Medulla oblongata (tissue), 1 donor: ENCODE data around the gene DVL1.
"Not testable (repeated sequence)": the region's sequence is repeated elsewhere in the genome, so short reads cannot be mapped to it uniquely, and the experiment has no call there.

Source experiments
- DNase-seq: peaks from one replicate; pipeline ENCODE4 v3.0.0-alpha.2; 2015; ENCODE audit errors: extremely low spot score

Gene DVL1

DNA sequence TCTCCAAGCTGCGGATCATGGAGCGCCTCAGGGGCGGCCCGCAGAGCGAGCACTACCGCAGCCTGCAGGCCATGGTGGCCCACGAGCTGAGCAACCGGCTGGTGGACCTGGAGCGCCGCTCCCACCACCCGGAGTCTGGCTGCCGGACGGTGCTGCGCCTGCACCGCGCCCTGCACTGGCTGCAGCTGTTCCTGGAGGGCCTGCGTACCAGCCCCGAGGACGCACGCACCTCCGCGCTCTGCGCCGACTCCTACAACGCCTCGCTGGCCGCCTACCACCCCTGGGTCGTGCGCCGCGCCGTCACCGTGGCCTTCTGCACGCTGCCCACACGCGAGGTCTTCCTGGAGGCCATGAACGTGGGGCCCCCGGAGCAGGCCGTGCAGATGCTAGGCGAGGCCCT, 21.9 kb downstream of the DVL1 start:
- DNase-seq = no peak

DNA sequence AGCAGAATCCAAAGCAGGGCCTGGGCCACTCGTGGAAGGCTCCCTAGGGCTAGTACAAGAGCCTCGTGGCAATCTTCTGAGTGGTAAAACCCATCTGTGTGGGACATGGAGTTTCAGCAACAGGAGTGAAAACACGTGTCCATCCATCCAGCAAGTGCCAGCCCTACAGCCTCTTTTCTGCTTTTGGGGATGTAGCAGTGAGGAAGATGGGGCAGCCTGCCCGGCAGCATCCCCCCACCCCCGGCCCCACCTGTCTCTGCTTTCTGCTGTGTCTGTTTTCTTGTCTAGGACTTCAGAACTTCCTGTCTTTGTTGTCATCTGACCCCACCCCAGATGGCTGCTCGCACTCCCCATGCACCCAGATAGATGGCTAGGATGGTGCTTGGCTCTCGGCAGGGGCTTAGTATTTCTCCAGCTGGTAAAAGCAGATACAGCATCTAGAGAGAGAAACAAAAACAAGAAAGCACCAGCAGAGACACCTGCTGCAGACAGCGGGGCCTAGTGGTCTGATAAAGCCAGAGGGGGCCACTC, 23.1 kb downstream of the DVL1 start:
- no peak for DNase-seq

DNA sequence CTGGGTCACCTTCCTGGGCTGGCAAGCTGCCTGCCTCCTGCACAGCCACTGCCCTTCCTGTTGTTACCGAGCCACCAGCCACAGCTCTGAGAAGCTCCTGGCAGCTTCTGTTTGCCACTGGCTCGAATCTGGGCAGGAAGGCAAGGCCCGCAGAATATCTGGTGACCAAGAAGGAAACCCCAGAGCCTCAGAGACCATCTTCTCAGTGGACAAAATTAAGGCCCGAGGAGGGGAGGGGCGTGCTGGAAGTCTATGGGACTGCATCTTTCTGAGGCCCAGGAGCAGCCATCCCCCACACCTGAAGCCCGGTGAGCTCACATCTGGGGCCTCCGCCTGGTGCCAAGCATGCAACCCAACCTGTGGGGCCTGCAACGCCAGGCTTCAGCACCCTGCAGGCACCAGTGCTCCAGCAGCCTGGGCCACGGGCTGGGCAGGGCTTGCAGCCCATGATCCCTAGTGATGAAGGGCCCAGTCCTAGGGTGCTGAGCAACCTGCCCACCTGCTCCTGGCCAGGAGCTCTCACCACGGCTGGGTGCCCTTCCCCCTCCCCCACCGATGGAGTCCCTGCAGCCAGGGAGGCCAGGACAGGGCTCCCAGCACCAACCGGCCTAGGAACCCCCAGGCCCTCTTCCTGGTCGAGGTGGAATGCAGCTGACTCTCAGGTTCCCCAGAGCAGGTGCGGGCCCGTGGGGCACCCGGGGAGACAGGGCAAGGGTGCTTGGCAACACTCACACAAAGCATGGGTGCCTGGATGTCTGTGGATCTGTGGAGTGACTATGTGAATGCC, 23.7 kb downstream of the DVL1 start:
- no peak for DNase-seq

- DNase-seq = peak; percentile 92
Observed at GRCh38 chr1:1324524-1325287, 24.5 kb downstream of the DVL1 start, which contains the start of the genes CPTP and INTS11. Gene CPTP (plus strand): TSS chr1:1324802. CDS start chr1:1326911, 2,109 bp downstream. Gene INTS11 (minus strand): TSS chr1:1324660. CDS start chr1:1324608, 52 bp downstream.

GRCh38 chr1:1324084-1324523, 25.1 kb downstream of the DVL1 start:
- DNase-seq = no peak

- DNase-seq = no peak
Observed at GRCh38 chr1:1322952-1323351, 26.3 kb downstream of the DVL1 start.

GRCh38 chr1:1322418-1322817, 26.8 kb downstream of the DVL1 start:
- no peak for DNase-seq

DNA sequence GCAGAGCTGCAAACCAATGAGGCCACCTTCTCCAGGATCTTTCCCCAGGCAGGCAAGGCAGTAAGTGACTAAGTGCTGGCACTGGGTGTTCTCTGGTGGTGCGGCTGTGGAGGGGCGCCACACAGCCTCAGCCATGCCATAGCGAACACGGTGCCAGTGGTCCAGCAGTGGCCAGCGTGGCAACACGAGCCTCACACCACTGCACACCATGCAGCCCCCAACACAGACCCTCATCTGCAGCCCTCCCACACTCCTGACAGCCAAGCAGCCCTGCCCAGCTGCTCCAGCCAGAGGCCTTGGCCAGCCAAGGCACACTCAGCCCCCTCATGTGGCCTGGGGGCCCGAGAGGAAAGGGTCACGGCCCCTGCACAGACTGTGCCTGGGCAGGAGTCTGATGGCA, 27.7 kb downstream of the DVL1 start:
- DNase-seq = no peak

GRCh38 chr1:1320666-1321448, 28.4 kb downstream of the DVL1 start:
- no peak for DNase-seq

GRCh38 chr1:1319646-1319941, 29.6 kb downstream of the DVL1 start:
- no peak for DNase-seq

GRCh38 chr1:1318777-1319645, 30.2 kb downstream of the DVL1 start:
- DNase-seq = no peak

GRCh38 chr1:1318131-1318652, 31.0 kb downstream of the DVL1 start:
- peak; percentile 43 for DNase-seq

GRCh38 chr1:1317420-1317819, 31.8 kb downstream of the DVL1 start:
- DNase-seq = no peak

DNA sequence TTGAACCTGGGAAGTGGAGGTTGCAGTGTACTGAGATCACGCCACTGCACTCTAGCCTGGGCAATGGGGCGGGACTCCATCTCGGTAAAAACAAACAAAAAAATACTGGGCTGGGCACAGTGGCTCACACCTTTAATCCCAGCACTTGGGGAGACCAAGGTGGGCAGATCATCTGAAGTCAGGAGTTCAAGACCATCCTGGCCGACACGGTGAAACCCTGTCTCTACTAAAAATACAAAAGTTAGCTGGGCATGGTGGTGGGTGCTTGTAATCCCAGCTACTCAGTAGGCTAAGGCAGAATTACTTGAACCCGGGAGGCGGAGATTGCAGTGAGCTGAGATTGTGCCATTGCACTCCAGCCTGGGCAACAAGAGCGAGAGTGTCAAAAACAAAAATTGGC, 33.0 kb downstream of the DVL1 start:
- not testable (repeated sequence) for DNase-seq

GRCh38 chr1:1315435-1315954, 33.7 kb downstream of the DVL1 start:
- DNase-seq = no peak

GRCh38 chr1:1314678-1315335, 34.4 kb downstream of the DVL1 start:
- no peak for DNase-seq

DNA sequence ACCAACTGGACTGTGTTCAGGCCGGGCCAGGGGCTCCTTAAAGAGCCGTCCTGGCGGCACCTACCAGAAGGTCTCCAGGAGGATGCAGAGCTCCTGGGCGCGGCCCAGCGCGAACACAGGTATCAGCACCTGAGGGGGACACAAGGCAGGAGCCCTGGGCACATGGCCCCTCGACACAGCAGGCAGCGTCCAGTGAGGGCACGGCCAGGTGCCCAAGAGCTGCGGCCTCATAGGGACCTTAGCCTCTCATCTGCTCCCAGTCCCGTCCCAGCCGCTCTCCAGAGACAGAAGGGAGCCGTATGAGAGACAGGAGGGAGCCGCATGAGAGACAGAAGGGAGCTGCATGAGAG, 35.0 kb downstream of the DVL1 start:
- DNase-seq = no peak

DNA sequence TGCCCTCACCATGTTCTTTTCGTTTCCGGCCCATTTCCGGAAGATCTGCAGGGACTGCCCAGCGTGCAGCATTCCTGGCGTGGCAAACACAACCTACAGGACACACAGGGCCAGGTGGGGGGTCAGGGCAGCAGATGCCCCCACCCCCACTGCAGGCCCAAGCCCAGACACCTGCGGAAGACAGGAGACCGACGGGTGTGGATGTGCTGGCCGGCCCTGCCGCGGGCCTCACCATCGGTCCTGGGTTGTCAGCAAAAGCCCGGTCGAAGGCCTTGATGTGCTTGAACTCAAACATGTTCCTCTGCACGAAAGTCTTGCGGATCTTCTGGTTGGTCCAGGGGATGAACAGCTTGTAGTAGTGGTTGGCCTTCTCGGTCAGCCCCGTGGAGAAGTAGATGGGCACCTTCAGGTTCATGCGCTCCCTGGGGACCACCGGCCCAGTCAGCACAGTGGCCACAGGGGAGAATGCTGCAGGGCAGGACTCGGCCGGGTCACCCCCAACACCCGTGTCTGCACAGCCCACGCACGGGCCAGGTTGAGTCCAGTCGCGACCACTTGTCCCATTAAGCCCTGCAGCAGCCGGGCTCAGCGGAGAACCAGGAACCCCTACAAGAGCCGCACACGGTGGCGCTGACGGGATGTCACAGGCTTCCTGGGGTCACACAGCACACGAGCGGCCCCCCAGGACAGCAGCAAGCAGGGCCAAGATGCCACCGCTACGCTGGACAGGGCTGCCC, 35.5 kb downstream of the DVL1 start:
- no peak for DNase-seq
